ENCODE data around the gene OR4K1.
"Not testable (repeated sequence)": the region's sequence is repeated elsewhere in the genome, so short reads cannot be mapped to it uniquely, and the experiment has no call there.

The OR4K1 gene

GRCh38 chr14:19930617-19931016 is at the start of gene OR4K1:
Gene OR4K1, plus strand, starts transcription at chr14:19930917. Its CDS starts 4,750 bp downstream, at chr14:19935667.
- DNase-seq, result no peak

- DNase-seq, result no peak
These were observed 35.4 kb upstream of the OR4K1 start for GRCh38 chr14:19895282-19895681.

GRCh38 chr14:19900999-19901398 is 29.7 kb upstream of the OR4K1 start:
- no peak for DNase-seq

GRCh38 chr14:19902409-19902808 is 28.3 kb upstream of the OR4K1 start:
- DNase-seq, result no peak

GRCh38 chr14:19906665-19907064 is 24.1 kb upstream of the OR4K1 start:
- no peak for DNase-seq

- no peak for DNase-seq
These were observed 19.6 kb upstream of the OR4K1 start for GRCh38 chr14:19911114-19911513.

GRCh38 chr14:19917243-19917642 is 13.5 kb upstream of the OR4K1 start:
- DNase-seq, result no peak

GRCh38 chr14:19917955-19918518 is 12.7 kb upstream of the OR4K1 start:
- no peak for DNase-seq

- DNase-seq, result no peak
These were observed 12.0 kb upstream of the OR4K1 start for GRCh38 chr14:19918553-19919264.

GRCh38 chr14:19920021-19920657 is 10.6 kb upstream of the OR4K1 start, which contains the start of gene OR4K5:
Gene OR4K5, plus strand, starts transcription at chr14:19920607. Its CDS starts 0 bp downstream, at chr14:19920607.
- DNase-seq, result no peak

GRCh38 chr14:19941668-19942067 is 11.0 kb downstream of the OR4K1 start:
- DNase-seq, result no peak

GRCh38 chr14:19947413-19948090 is 16.8 kb downstream of the OR4K1 start:
- no peak for DNase-seq

- no peak for DNase-seq
These were observed 18.5 kb downstream of the OR4K1 start for GRCh38 chr14:19949218-19949617.

- not testable (repeated sequence) for DNase-seq
These were observed 39.0 kb downstream of the OR4K1 start for GRCh38 chr14:19969735-19970134.

- DNase-seq, result no peak
These were observed 44.1 kb downstream of the OR4K1 start for GRCh38 chr14:19974844-19975243.

GRCh38 chr14:19975291-19975690 is 44.6 kb downstream of the OR4K1 start, which contains the start of gene OR4K15:
Gene OR4K15, plus strand, starts transcription at chr14:19975591. Its CDS starts 0 bp downstream, at chr14:19975591.
- DNase-seq, result no peak
